Measurements from ENCODE around the gene WWC2.

The WWC2 gene

GRCh38 chr4:183327827-183328226 is 228.8 kb downstream of the WWC2 start:
- TF ChIP-seq CTCF (IDR thresholded peaks at IDR 0.05): no peak

GRCh38 chr4:183328832-183329231 is 229.8 kb downstream of the WWC2 start:
- no peak for TF ChIP-seq CTCF (IDR thresholded peaks at IDR 0.05)

GRCh38 chr4:183329244-183329643 is 230.2 kb downstream of the WWC2 start:
- TF ChIP-seq CTCF (IDR thresholded peaks at IDR 0.05): no peak

- no peak for TF ChIP-seq CTCF (IDR thresholded peaks at IDR 0.05)
Observed at GRCh38 chr4:183329954-183330742, 231.1 kb downstream of the WWC2 start.

- no peak for TF ChIP-seq CTCF (IDR thresholded peaks at IDR 0.05)
Observed at GRCh38 chr4:183330841-183331240, 231.8 kb downstream of the WWC2 start.

- no peak for TF ChIP-seq CTCF (IDR thresholded peaks at IDR 0.05)
Observed at GRCh38 chr4:183332447-183332846, 233.4 kb downstream of the WWC2 start.

- TF ChIP-seq CTCF (IDR thresholded peaks at IDR 0.05): no peak
Observed at GRCh38 chr4:183333202-183333601, 234.1 kb downstream of the WWC2 start.

- TF ChIP-seq CTCF (IDR thresholded peaks at IDR 0.05): no peak
Observed at GRCh38 chr4:183333983-183334382, 234.9 kb downstream of the WWC2 start.

Data from LNCAP (cell line).